GM12878 (cell line): ENCODE measurements around the gene KLHL36. TPM values are rescaled to one million over a fixed set of nuclear protein-coding genes. Genes with fewer than 3 reads are reported as not detected.

Experiments used
- ATAC-seq: fragments of 200-7000 bp; cut with Tn5 transposase; 3 replicates; pipeline ENCODE4 v1.9.1; 2020; ENCODE audit warnings: mild to moderate bottlenecking, moderate library complexity
- BruUV-seq: library from RNA; stranded (reverse); fragments of 400-500 nt; replicated peaks from 2 replicates; lab custom pipeline; 2021; lab: Mats Ljungman, UMichigan
- CTCF ChIA-PET: fragments of 300-600 bp; sonication (Branson Sonifier 250); formaldehyde crosslinking; extraction: SDS; loops from one replicate; lab custom pipeline; 2021; ENCODE audit warnings: inconsistent platforms; lab: Yijun Ruan, JAX
- POLR2A ChIA-PET: fragments of 350-600 bp; formaldehyde crosslinking; extraction: SDS; loops from one replicate; lab custom pipeline; 2021; ENCODE audit warnings: inconsistent platforms; lab: Charles Lee
- RAD21 ChIA-PET: fragments of 300-600 bp; sonication (Branson Sonifier 250); formaldehyde crosslinking; loops from one replicate; lab custom pipeline; 2023; ENCODE audit warnings: antibody characterized with exemption; ENCODE audit not compliant: unreplicated experiment; lab: Charles Lee
- SMC1A ChIA-PET: fragments of 300-600 bp; sonication (Branson Sonifier 250); formaldehyde crosslinking; loops from one replicate; lab custom pipeline; 2023; ENCODE audit not compliant: unreplicated experiment, uncharacterized antibody; lab: Charles Lee
- DNase-seq: peaks from one replicate; pipeline ENCODE4 v3.0.0-alpha.2; 2011; ENCODE audit warnings: low read depth, low spot score
- FAIRE-seq: peaks from 3 replicates; lab custom pipeline; 2011; peaks lifted over from hg19 to GRCh38; lab: Jason Lieb, UNC
- H2AFZ ChIP-seq: 2 replicates; pipeline ENCODE4 v1.6.0; 2011; ENCODE audit warnings: low read depth, low read length, control low read depth; ENCODE audit not compliant: control insufficient read depth
- H3K27ac ChIP-seq: 2 replicates; pipeline ENCODE4 v1.5.1; 2011; ENCODE audit warnings: control low read depth; ENCODE audit not compliant: control insufficient read depth, insufficient read depth
- H3K27me3 ChIP-seq, 2 experiments: replicated peaks in 1 of 2; 2 replicates each; pipeline versions ENCODE4 v1.6.0 to v1.6.1; 2011; ENCODE audit warnings: low read length in 1 of 2; ENCODE audit not compliant: control insufficient read depth in 2 of 2, insufficient read depth in 2 of 2
- H3K36me3 ChIP-seq, 2 experiments: 2 replicates each; pipeline ENCODE4 v1.5.1; 2011; ENCODE audit warnings: low read length in 1 of 2; ENCODE audit not compliant: control insufficient read depth in 2 of 2, insufficient read depth in 2 of 2
- H3K4me1 ChIP-seq: 2 replicates; pipeline ENCODE4 v1.6.1; 2011; ENCODE audit warnings: mild to moderate bottlenecking, low read length, moderate library complexity, mixed read lengths; ENCODE audit not compliant: control insufficient read depth, insufficient read depth
- H3K4me2 ChIP-seq: 2 replicates; pipeline ENCODE4 v1.6.0; 2011; ENCODE audit warnings: control low read depth; ENCODE audit not compliant: control insufficient read depth, insufficient read depth
- H3K4me3 ChIP-seq: fragments of 200-600 bp; sonication (generic); 2 replicates; pipeline ENCODE4 v1.5.1; 2016
- H3K79me2 ChIP-seq: 2 replicates; pipeline ENCODE4 v1.6.0; 2011; ENCODE audit warnings: low read length; ENCODE audit not compliant: control insufficient read depth, insufficient read depth
- H3K9ac ChIP-seq: 2 replicates; pipeline ENCODE4 v1.8.0; 2011; ENCODE audit warnings: low read length, control low read depth, mixed read lengths; ENCODE audit not compliant: control insufficient read depth, insufficient read depth
- H3K9me3 ChIP-seq: replicated peaks from 3 replicates; pipeline ENCODE4 v1.5.1; 2011; ENCODE audit warnings: mild to moderate bottlenecking, low read length; ENCODE audit not compliant: control insufficient read depth, insufficient read depth
- H4K20me1 ChIP-seq: 2 replicates; pipeline ENCODE4 v1.6.0; 2011; ENCODE audit not compliant: control insufficient read depth, insufficient read depth
- BACH1 ChIP-seq: fragments of 450-650 bp; IDR thresholded peaks from 2 replicates; pipeline ENCODE4 v1.6.1; 2017; ENCODE audit warnings: mild to moderate bottlenecking, borderline replicate concordance
- GATAD2B ChIP-seq: fragments of 450-650 bp; conservative IDR thresholded peaks from 2 replicates; pipeline ENCODE4 v1.6.1; 2017; ENCODE audit warnings: low read depth, mild to moderate bottlenecking, moderate library complexity
- HCFC1 ChIP-seq: fragments of 150-350 bp; IDR thresholded peaks from 2 replicates; pipeline ENCODE4 v1.6.1; 2014; ENCODE audit warnings: low read length
- HDGF ChIP-seq: fragments of 450-650 bp; IDR thresholded peaks from 2 replicates; pipeline ENCODE4 v1.6.1; 2016; ENCODE audit warnings: antibody characterized with exemption
- IRF4 ChIP-seq: IDR thresholded peaks from 2 replicates; pipeline ENCODE4 v1.6.1; 2011; ENCODE audit warnings: low read depth, low read length
- KDM1A ChIP-seq: fragments of 200-600 bp; sonication (generic); IDR thresholded peaks from 2 replicates; pipeline ENCODE4 v1.6.1; 2016; ENCODE audit warnings: borderline replicate concordance
- MEF2B ChIP-seq: fragments of 450-650 bp; IDR thresholded peaks from 2 replicates; pipeline ENCODE4 v1.6.1; 2018; ENCODE audit warnings: mild to moderate bottlenecking, moderate library complexity; ENCODE audit not compliant: partially characterized antibody, poor library complexity, severe bottlenecking
- RAD51 ChIP-seq: fragments of 450-650 bp; IDR thresholded peaks from 2 replicates; pipeline ENCODE4 v1.6.1; 2016; ENCODE audit warnings: moderate library complexity, mild to moderate bottlenecking, inconsistent platforms
- RELA ChIP-seq: fragments of 450-650 bp; IDR thresholded peaks from 2 replicates; pipeline ENCODE4 v1.8.0; 2014; ENCODE audit warnings: borderline replicate concordance; ENCODE audit not compliant: partially characterized antibody
- WGBS: methylation state at CpG from one replicate; pipeline ENCODE4 v1.1.6; 2016; ENCODE audit warnings: low lambda C conversion rate; ENCODE audit not compliant: insufficient replicate concordance, insufficient coverage; ENCODE audit errors: missing lambda C conversion rate; 5-methylcytosine and 5-hydroxymethylcytosine counted together
- in situ Hi-C: fragments of 300-500 bp; cut with MboI; formaldehyde crosslinking; loops from 9 replicates; pipeline ENCODE4 v1.14.3; 2018; ENCODE audit warnings: mixed read lengths
- intact Hi-C: fragments of 100-400 bp; cut with micrococcal nuclease; formaldehyde crosslinking; loops from one replicate; pipeline ENCODE4 v1.14.2; 2022; ENCODE audit not compliant: unreplicated experiment
- polyA plus RNA-seq, 11 experiments: library from polyadenylated mRNA; depleted of rRNA in 4 of 11; unstranded in 6 of 11; stranded (reverse) in 5 of 11; fragments of >200 nt; fragmentation: Nextera tagmentation in 4 of 11; fragmentation: Illumina TruSeq in 1 of 11; extraction: Ambion mirVana in 4 of 11; extraction: Trizol in 1 of 11; gene quantifications; 1 replicate in 1 of 11; 2 replicates in 10 of 11; pipeline versions ENCODE4 v1.2.1 to v1.2.3, GENCODE V29; 2011 to 2016; ENCODE audit warnings: inconsistent platforms in 2 of 11, missing spikeins in 2 of 11, low read depth in 1 of 11
- total RNA-seq, 4 experiments: library from RNA; depleted of rRNA in 3 of 4; stranded (reverse); fragments of >200 nt in 3 of 4; fragmentation: Illumina TruSeq in 1 of 4; extraction: Trizol in 1 of 4; gene quantifications; 2 replicates each; pipeline versions ENCODE4 v1.2.1 to v1.2.3, GENCODE V29; 2013 to 2021
- TF ChIP-seq, protein P1 (sequence below): IDR thresholded peaks from 2 replicates; pipeline ENCODE4 v1.6.1; 2011; ENCODE audit warnings: mild to moderate bottlenecking, low read depth, low read length, moderate library complexity; ENCODE audit not compliant: insufficient replicate concordance
- TF ChIP-seq, protein P2 (sequence below): fragments of 450-650 bp; IDR thresholded peaks from 2 replicates; pipeline ENCODE4 v1.6.1; 2016; ENCODE audit warnings: mild to moderate bottlenecking
- TF ChIP-seq, protein P3 (sequence below): fragments of 450-650 bp; IDR thresholded peaks from 2 replicates; pipeline ENCODE4 v1.6.1; 2016; ENCODE audit warnings: mild to moderate bottlenecking
- TF ChIP-seq, protein P4 (sequence below): fragments of 150-350 bp; IDR thresholded peaks from 2 replicates; pipeline ENCODE4 v1.6.1; 2014; ENCODE audit warnings: mild to moderate bottlenecking, low read depth, low read length

KLHL36 gene
- total and polyA plus RNA-seq, 10 of the 15 experiments (the other 5 are each of a cell fraction or from before 2014, with no cell fraction given), result 2.6 to 45.3 (median 16.8) TPM

DNA sequence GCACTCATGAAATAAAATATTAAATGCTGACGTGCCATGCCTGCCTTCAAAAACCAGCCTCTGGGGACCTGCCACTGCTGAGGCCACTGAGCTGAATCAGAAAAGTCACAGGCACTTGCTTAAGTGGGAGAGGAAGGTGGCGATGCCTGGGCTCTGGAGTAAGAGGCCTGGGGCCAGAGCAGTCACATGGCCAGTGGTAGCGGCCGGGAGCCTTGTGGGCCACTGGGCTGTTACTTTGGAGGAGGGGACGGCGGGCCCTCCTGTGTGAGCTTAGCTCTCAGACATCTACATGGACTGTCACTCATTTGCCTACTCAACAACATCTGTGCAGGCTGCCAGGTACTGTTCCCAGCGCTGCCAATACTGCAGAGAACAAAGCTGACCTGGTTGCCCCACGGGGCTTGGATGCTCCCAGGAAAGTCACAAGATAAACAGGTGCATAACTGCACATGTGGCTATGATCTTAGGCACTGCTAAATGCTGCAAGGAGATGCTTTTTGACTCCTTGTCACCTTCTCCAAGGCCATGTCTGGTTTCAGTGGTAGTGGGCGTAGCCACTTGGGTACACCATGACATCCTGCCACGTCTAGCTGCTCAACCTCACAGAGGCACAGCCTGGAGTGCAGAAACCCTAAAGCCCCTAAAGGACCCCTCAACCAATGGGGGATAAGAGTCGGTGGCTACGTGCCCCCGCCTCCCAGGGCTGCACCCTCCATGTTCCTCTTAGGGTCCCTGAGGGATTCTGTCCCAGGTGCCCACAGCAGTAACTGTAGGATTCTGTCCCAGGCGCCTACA is 42.0 kb upstream of the KLHL36 start (continued):
- TF ChIP-seq, protein P1, sequence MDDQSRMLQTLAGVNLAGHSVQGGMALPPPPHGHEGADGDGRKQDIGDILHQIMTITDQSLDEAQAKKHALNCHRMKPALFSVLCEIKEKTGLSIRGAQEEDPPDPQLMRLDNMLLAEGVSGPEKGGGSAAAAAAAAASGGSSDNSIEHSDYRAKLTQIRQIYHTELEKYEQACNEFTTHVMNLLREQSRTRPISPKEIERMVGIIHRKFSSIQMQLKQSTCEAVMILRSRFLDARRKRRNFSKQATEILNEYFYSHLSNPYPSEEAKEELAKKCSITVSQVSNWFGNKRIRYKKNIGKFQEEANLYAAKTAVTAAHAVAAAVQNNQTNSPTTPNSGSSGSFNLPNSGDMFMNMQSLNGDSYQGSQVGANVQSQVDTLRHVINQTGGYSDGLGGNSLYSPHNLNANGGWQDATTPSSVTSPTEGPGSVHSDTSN, result peak; percentile 65
- no peak for TF ChIP-seq HCFC1
- TF ChIP-seq KDM1A, result no peak
- no peak for TF ChIP-seq RELA
- TF ChIP-seq HDGF, result peak; percentile 38; the same call in 1 of the 2 replicates
- TF ChIP-seq RAD51, result no peak
- peak; percentile 54 for TF ChIP-seq MEF2B

DNA sequence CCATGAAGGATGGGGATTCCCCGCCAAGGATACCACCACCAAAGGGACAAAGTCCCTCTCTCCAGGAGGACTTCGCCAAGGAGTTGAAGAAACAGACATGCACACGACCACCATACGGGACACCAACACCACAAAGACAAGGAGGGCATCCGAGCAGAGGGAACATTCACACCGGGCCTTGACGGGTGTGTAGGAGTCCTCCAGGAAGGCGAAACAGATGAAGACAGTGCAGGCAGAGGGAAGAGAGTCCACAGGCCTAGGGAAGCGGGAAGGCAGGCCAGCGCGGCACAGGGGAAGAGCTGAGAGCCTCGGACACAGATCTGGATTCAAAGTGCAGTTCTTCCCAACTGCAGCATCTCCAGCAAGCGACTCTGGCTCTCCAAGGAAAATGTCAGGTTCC is 41.2 kb upstream of the KLHL36 start:
- H3K4me1 ChIP-seq, result peaks cover 66% of the 10 kb centered on the region
- peak overlapping the region; percentile 55 for H3K9ac ChIP-seq
- peaks cover 10 to 18% of the 10 kb centered on the region in 2 experiments; a peak in 3 of 4 replicates for H3K36me3 ChIP-seq
- DNase-seq (no peak), ATAC-seq (no peak), FAIRE-seq (no peak)
- 72% methylated on average over 13 of the region's 13 CpGs for whole genome bisulfite sequencing
- peak; percentile 10; the same call in 1 of the 2 replicates for TF ChIP-seq BACH1
- TF ChIP-seq, protein P2, sequence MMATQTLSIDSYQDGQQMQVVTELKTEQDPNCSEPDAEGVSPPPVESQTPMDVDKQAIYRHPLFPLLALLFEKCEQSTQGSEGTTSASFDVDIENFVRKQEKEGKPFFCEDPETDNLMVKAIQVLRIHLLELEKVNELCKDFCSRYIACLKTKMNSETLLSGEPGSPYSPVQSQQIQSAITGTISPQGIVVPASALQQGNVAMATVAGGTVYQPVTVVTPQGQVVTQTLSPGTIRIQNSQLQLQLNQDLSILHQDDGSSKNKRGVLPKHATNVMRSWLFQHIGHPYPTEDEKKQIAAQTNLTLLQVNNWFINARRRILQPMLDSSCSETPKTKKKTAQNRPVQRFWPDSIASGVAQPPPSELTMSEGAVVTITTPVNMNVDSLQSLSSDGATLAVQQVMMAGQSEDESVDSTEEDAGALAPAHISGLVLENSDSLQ, result 0 out of 2 replicates have a peak, but pooled peaks have one; percentile 5
- TF ChIP-seq, protein P3, sequence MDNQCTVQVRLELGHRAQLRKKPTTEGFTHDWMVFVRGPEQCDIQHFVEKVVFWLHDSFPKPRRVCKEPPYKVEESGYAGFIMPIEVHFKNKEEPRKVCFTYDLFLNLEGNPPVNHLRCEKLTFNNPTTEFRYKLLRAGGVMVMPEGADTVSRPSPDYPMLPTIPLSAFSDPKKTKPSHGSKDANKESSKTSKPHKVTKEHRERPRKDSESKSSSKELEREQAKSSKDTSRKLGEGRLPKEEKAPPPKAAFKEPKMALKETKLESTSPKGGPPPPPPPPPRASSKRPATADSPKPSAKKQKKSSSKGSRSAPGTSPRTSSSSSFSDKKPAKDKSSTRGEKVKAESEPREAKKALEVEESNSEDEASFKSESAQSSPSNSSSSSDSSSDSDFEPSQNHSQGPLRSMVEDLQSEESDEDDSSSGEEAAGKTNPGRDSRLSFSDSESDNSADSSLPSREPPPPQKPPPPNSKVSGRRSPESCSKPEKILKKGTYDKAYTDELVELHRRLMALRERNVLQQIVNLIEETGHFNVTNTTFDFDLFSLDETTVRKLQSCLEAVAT, result peak; percentile 82
- TF ChIP-seq GATAD2B, result no peak
- TF ChIP-seq, protein P4, sequence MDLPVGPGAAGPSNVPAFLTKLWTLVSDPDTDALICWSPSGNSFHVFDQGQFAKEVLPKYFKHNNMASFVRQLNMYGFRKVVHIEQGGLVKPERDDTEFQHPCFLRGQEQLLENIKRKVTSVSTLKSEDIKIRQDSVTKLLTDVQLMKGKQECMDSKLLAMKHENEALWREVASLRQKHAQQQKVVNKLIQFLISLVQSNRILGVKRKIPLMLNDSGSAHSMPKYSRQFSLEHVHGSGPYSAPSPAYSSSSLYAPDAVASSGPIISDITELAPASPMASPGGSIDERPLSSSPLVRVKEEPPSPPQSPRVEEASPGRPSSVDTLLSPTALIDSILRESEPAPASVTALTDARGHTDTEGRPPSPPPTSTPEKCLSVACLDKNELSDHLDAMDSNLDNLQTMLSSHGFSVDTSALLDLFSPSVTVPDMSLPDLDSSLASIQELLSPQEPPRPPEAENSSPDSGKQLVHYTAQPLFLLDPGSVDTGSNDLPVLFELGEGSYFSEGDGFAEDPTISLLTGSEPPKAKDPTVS, result no peak
- TF ChIP-seq IRF4, result no peak
- H4K20me1 ChIP-seq, result no peaks in the 10 kb centered on the region
- ChIA-PET RAD21 (interaction anchor here (1.0 to 13.6 kb wide), 5 partner anchors 9 to 93 kb away, joined by 5 to 224 read pairs (median 22); partner anchors contain the start of gene COTL1), SMC1A (interaction anchor here (0.7 to 13.9 kb wide), 6 partner anchors 9 to 98 kb away, joined by 3 to 229 read pairs (median 6); partner anchors contain the start of gene COTL1), POLR2A (interaction anchor here (0.5 to 16.2 kb wide), 8 partner anchors 7 to 320 kb away, joined by 3 to 214 read pairs (median 6); partner anchors contain the start of gene COTL1), CTCF (interaction anchor here (1.3 to 2.7 kb wide), 4 partner anchors 9 to 15 kb away, joined by 3 to 9 read pairs (median 7); no protein-coding TSS in a partner anchor)
- intact Hi-C loops (no loop called here), in situ Hi-C loops (loop anchor here (10.0 to 25.0 kb wide), 2 partner anchors 652 to 955 kb away; partner anchors contain the start of gene OSGIN1)
- no TSS peak for BruUV-seq
- peak overlapping the region; percentile 43; the same call in 1 of the 2 replicates for H3K4me3 ChIP-seq
- H3K27ac ChIP-seq, result peak overlapping the region; percentile 63
- H3K9me3 ChIP-seq, result peaks cover 11% of the 10 kb centered on the region; the same call in 2 of the 3 replicates
- no peak overlapping the region for H2AFZ ChIP-seq
- peaks cover 95% of the 10 kb centered on the region for H3K79me2 ChIP-seq
- no peaks in the 10 kb centered on the region for H3K27me3 ChIP-seq
- H3K4me2 ChIP-seq, result peak overlapping the region; percentile 92
